ENCODE data around the gene CPT2.

DNA sequence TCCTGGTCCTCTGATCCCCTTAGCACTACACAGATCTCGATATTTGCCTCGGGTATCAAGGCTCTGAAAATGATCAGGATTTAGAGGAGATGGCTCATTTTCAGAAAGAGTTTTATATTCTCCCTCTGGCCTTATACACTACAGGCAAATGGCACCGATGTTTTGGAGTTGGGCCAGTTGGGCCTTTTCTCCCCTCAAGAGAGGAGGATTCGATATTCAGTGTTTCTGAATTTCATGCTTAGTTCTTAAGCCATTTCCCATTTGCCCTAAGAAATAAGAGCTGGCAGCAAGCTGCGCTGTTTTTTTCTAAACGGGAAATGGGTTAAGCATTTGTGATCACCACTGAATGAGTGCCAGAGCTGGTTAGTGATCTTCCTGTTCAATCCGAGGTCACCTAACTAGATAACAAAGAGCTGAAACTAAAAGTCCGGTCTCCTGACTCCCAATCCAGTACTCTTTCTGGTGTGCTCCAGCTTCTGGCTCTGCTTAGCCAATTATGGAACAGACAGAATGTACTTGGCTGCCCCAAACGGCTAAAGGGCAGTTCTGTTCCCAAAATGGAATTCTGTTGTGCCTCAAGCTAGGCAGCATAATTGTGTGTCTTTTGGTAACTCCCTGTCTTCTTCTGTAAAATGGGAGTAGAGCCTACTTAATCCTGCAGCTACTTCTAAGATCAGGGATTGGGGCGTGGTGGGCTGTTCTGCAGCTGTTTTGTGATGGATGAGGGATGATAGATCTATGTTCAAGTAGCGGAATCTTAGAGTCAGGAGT lies 1.2 kb upstream of the CPT2 start:
- TF ChIP-seq, protein P1, sequence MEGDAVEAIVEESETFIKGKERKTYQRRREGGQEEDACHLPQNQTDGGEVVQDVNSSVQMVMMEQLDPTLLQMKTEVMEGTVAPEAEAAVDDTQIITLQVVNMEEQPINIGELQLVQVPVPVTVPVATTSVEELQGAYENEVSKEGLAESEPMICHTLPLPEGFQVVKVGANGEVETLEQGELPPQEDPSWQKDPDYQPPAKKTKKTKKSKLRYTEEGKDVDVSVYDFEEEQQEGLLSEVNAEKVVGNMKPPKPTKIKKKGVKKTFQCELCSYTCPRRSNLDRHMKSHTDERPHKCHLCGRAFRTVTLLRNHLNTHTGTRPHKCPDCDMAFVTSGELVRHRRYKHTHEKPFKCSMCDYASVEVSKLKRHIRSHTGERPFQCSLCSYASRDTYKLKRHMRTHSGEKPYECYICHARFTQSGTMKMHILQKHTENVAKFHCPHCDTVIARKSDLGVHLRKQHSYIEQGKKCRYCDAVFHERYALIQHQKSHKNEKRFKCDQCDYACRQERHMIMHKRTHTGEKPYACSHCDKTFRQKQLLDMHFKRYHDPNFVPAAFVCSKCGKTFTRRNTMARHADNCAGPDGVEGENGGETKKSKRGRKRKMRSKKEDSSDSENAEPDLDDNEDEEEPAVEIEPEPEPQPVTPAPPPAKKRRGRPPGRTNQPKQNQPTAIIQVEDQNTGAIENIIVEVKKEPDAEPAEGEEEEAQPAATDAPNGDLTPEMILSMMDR (conservative IDR thresholded peaks at IDR 0.05 in 1 of 2, IDR thresholded peaks at IDR 0.05 in 1 of 2; ENCODE audit: low read depth in 1 of 2, low read length in 2 of 2), result no peak
- no peak for TF ChIP-seq EZH2 (IDR thresholded peaks at IDR 0.05; ENCODE audit: low read length, missing control alignments)
